Islet precursor cell (in vitro differentiated cells): Measurements from ENCODE around the gene MCAM.

Experiments
- DNase-seq: peaks from one replicate; pipeline ENCODE4 v3.0.0-alpha.2; 2018

Gene MCAM

DNA sequence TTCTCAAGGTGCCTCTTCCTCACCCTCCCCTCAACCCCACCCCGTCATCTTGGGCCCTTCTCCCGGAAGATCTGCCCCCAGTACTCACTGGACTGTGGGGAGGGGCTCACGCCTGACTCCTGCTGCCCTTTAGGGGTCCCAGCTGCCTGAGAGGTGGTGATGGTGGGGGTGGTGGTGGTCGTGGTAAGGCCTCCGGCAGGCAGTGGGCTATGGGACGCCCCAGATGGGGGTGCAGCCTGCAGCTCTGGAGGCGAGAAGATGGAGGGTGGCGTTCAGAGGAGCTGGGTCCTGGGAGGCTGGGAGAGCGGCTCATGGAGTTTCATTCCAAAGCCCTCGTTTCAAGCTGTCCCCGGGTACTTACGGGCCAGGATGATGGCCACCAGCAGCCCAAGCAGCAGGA lies 28.8 kb upstream of the MCAM start:
- DNase-seq: no peak

DNA sequence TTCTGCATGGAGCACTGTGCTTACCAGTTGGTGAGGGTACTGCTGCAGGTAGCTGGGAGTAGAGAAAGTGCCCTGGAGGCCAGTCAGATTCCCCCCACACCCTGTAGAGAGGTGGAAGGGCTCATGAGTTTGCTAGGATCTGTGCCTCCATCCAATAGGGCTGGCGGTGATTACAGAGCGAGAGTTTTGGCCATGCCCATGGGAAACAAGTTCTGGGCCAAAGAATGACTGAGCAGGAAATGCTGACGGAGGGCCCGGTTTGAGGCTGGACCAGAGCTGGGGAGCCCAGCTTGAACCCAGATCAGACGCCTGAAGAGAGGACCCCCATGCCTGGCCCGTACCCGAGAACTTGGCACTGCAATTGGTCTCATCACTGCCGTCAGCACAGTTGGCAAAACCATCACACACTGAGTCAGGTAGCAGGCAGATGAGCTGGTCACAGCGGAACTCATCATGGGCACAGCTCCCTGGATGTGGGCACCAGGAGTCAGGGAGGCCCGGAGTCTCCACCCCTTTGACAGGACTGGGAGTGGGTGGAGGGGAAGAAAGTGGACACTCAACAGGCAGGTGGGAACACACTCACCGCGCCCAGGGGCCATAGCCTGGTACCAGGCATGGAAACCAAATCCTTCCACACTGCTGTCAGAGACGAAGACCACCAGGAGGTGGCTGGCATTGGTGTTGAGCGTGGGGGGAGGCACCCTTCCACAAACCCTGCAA lies 27.5 kb upstream of the MCAM start:
- no peak for DNase-seq

DNA sequence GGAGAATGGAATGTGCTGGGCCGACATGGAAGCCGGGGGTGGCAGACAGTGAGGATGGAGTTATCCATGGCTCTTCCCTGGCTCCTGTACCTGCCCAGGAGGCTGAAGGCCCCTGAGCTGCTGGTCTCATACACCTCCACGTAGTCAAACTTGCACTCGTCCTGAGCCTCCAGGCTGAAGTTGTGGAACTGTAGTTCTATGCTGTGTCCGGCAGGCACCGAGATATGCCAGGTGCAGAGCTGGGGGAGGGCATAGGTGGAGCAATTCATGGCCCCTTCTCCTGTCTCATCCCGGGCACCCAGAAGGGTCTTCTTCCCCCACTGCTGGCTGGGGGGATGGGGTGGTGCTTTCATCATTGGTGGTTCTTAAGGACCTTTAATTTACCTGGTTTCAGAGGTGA lies 26.8 kb upstream of the MCAM start:
- peak; percentile 34 for DNase-seq

DNA sequence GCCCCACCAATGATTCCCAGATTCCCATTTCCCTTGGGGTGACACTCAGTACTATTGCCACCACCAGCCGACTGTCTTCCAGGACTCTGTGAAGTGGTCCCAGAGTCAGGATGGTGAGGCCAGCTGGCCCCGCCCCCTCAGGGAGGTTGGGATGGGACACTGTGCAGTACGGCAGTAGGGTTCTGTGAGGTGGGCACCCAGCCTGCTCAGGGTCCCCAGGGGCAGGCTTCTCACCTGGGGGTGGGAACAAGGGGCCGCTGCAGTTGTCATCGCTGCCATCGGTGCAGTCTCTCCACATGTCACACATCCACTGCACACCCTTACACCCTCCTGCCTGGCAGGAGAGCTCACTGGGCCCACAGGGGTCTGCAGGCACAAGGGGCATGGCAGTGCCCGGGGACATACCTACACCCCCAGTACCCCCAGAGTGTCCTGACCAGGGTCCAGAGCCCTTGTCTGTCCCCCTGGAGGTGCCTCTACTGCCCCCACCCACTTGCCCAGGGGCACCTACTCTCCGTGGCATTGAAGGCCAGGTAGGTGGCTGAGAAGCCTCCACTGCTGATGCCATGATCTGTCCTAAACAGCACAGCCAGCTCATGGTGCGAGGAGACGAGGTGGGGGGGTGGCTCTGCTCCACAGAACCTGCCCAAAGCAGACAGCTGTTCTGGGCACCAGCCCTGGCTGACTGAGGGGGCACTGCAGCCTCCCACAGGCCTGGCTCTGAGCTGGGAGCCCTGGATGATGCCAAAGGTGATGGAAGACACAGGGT lies 25.6 kb upstream of the MCAM start:
- peak; percentile 46 for DNase-seq

DNA sequence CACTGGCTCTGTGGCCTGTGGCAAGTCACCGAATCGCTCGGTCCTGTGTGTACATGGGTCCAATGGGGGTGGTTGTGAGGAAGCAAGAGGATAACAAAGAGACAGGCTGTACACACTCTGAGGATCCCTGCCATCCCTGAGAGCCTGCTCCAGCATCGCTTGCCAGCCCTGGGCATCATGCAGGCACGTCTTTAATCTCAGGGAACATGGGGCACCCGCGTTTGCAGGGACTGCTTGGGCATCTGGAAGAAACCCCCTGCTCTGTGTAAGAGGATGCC lies 25.0 kb upstream of the MCAM start:
- no peak for DNase-seq

DNA sequence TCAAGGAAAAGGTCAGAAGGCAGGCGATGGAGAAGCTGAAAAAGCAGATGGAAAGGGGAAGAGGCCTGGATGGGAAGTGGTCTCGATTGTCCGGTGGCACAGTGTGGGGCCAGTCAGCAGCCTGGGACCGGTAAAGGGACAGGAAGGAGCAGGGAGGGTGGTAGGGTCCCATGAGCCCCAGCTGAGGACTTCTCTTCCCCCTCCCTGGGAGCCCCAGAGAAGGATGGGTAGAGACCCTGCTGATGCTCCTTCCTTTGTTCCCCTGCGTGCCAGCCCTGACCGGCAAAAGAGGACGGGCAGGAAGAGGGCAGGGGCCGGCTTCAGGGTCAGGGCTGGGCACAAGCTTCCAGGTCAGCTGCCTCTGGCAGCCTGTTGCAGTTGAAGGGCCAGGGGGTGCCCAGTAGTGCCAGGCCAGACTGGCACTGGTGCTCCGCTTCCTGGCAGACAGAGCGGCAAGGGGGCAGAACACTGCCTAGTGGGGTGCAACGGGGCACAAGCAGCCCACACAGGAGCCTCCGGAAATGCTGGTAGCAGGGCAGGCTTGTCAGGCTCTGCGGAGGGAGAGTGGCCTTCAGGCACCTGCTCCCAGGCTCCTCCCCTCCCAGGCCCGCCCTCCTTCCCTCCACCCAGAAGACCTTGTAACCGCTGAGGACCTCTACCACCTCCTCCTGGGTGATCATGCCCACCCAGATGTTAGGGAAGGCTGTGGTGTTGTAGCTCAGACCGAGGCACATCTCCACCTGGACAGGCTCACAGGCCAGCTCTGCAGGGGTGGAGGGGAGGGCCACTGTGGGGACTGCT lies 24.5 kb upstream of the MCAM start:
- DNase-seq: peak; percentile 40

DNA sequence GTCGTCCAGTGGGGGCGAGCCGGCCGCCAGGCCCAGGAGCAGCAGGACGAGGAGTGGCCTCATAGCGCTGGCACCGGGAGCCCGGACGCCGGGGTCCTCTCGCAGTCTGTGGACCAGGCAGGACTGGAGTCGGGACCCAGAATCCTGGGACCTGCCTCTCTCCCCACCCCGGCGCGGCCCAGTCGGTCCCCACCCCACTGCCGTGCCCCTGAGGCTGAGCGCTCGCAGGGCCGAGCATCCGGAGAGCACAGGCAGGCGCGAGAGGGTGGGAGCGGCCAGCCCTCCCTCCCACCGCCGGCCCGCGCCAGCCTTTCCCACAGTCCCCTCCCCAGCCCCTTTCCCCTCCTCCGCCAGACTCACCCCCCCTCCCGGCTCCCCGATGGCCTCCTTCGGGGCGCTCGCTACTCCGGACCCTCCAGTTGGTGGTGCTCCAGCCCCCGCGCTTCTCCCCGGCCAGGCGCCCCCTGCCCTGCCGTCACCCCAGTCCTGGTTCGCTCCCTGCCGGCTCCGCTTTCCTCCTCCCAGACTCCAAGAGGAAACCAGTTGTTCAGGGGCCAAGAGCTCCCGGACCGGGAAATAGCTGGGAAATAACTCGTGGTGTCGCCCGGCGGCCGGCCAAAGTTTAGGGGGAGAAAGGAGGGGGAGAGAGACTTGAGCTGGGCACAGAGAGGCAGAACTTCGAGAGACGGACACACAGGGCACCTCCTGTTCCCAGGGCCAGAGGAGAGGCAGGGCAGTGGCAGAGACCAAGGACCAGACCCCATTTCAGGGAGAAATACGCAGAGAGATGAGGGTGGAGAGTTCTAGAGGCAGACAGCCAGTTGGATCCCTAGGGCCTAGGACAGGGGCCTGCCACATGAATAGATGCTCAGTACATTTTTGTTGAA lies 23.6 kb upstream of the MCAM start, which contains the start of gene C1QTNF5:
Gene C1QTNF5 (minus strand): TSS at position 549 of the 887 bp plus-strand sequence. CDS start 486 bp downstream, at position 63.
- no peak for DNase-seq

DNA sequence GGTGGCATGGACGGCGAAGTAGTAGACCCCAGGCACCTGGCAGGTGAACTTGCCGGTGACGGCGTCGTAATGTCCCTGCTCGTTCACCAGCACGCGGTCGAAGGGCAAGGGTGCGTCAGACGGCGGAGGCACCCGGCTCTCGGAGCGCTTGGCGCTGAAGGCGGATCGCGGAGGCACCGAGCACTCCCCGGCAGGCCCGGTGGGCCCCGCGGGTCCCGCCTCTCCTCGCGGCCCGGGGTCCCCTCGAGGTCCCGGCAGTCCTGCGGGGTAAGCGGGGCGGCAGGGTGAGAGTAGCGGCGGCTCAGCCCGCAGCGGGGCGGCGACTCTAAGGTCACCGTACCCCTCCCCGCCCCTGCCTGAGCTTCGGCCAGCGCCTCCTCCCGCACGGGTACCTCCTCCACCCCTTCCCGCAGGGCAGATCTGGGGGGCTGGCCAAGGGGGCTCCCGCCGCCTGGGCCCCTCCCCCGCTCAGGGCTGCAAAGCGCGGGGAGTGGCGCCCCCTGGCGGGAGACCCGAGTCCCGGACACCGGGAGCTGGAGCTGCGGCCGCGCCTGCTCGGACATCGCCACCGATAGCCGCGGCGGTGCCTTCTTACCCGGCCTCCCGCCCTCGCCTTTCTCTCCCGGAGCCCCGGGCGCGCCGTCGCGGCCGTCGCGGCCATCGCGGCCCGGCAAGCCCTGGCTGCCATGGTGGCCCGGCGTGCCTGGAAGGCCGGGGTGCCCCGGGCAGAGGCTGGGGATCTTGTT lies 22.8 kb upstream of the MCAM start:
- DNase-seq: peak; percentile 77

DNA sequence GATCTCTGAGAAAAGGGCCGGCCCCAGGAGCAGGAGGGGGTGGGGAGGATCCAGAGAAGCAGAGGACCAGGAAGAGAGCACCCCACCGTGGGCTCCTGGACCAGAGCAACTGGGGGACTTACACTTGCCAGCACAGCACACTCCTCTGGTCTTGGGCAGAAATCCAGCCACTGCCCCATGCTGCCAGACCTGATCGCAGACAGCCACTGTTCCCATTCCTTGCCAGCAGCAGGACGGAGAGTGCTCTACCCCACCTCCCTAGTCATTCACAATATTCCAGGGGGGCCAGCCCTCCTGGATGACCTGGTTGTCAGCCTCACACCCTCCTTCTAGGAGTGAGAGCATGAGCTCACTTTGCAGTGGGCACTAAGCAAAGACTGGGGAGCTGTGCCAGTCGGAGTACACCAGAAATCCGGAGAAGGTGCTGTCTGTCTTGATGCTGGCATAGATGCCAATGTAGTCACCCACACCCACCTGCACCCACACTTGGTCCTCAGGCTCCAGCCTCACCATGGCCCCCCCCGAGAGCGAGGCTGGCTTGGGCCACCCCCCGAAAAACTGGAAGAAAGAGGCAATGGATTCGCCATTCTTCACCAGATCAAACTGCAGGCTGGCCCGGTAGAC lies 22.1 kb upstream of the MCAM start:
- DNase-seq: peak; percentile 30

DNA sequence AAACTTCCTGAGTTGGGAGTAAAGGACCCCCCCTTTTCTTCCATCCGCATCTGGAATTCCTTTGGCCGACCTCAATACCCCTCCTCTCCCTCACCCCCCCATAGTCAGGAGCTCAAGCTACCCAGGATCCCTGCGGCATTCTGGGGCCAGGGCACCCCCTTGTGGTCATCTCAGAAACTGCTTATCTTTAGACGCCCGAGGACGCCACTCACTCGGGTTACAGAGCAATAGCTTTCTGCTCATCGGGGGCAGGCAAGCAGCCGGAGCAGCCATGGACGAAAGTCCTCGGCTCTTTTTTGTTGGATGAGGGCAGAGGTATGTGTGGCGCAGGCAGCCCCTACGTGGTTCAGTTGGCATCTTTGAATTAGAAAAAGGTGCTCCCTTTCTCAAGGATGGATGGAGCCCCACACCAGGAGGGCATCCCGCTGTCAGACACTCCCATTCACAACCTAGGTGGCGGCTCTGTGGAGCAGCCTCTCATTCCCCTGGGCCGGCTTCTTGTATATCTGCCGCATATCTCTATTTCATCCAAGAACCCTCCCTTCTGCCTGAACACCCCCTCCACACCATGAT lies 21.5 kb upstream of the MCAM start:
- DNase-seq: peak; percentile 91

DNA sequence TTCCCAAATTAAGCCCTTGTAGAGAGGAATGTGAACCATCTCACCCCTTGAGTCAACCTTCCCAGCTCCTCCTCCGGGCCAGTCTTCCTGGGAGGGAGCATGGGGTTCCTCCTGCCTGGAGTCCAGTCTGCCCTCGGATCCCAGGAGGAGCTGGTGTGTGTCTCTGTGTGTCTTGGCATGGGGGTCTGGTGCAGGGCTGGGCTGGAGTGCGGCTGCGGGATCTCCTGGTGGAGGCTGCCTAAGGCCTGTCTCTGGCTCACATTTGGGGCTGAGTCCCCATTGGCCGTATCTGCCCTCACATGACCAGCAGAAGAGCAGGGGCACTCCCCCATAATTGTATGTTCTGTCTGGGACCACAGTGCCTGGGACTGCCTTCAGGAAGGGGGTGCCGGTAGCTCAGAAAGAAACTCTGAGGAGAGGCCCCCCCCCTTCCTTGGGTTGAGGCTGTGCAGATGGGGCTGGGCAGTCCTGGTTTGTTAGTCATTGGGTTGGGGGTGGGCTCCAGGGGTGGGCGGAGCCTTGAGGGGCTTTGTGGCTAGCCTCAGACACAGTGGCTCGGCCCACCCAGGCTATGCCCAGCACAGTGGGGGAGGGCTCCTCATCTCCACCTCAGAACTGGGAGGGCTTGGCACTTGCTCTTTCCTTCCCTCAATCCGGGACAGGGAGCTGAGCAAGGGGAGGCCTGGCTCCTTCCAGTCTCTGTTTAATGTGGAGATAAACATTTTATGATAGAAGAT lies 20.8 kb upstream of the MCAM start:
- peak; percentile 96 for DNase-seq

DNA sequence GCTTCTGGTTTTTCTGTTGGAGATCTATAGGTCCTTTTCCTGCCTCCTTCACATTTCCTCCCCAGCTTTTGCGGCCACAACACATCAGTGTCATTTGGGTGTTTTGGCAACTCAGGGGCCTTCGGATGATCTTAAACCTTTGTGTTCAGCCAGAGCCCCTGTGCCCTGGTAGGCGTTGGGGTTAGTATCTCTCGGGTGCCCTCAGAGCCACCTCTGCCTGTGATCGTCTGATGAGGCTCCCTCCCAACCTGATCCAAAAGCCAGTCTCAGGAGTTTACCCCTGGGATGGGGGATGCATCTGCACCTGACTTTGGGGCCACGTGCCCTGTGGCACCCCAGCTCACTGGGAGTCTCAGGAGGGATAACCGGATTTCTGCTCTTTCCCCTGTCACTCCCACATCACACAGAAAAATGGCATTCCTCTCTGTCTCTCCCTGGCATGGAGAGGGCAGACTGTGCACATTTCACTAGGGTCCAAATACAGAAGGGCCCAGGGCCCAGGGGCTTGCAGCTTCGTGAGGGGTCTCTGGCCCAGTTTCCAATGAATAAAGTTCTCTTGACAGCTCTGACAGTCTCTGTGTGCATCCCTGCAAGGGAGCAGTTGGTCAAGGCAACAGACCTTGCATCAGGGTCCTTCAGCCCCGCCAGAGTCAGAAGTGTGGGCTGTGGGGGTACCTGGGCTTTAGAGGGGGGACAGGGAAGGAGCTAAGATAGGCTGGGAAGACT lies 20.0 kb upstream of the MCAM start:
- no peak for DNase-seq

DNA sequence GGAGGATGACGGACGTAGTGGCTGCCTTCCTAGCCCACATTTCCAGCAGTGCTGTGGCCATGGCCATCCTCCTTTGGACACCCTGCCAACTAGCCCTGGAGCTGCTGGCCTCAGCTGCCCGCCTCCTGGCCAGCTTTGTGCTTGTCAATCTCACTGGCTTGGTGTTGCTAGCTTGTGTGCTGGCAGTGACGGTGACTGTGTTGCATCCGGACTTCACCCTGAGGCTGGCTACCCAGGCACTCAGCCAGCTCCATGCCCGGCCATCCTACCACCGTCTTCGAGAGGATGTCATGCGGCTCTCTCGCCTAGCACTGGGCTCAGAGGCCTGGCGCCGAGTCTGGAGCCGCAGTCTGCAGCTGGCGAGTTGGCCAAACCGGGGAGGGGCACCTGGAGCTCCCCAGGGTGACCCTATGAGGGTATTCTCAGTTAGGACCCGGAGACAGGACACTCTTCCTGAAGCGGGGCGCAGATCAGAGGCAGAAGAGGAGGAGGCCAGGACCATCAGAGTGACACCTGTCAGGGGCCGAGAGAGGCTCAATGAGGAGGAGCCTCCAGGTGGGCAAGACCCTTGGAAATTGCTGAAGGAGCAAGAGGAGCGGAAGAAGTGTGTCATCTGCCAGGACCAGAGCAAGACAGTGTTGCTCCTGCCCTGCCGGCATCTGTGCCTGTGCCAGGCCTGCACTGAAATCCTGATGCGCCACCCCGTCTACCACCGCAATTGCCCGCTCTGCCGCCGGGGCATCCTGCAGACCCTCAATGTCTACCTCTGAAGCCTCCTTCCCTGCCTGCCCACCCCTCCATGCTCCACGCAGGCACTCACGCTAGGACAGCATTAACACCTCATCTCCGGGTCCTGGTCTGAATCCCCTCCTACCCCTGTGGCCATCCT lies 19.0 kb upstream of the MCAM start:
- DNase-seq: no peak

DNA sequence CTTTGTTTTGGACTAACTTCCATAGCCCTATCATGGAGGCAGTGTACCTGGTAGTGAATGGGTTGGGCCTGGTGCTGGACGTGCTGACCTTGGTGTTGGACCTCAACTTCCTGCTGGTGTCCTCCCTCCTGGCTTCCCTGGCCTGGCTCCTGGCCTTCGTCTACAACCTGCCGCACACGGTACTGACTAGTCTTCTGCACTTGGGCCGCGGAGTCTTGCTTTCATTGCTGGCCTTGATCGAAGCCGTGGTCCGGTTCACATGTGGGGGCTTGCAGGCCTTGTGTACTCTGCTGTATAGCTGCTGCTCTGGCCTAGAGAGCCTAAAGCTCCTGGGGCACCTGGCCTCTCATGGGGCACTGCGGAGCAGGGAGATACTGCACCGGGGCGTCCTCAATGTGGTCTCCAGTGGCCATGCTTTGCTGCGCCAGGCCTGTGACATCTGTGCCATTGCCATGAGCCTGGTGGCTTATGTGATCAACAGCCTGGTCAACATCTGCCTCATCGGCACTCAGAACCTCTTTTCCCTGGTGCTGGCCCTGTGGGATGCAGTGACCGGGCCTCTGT lies 18.2 kb upstream of the MCAM start:
- DNase-seq: no peak

DNA sequence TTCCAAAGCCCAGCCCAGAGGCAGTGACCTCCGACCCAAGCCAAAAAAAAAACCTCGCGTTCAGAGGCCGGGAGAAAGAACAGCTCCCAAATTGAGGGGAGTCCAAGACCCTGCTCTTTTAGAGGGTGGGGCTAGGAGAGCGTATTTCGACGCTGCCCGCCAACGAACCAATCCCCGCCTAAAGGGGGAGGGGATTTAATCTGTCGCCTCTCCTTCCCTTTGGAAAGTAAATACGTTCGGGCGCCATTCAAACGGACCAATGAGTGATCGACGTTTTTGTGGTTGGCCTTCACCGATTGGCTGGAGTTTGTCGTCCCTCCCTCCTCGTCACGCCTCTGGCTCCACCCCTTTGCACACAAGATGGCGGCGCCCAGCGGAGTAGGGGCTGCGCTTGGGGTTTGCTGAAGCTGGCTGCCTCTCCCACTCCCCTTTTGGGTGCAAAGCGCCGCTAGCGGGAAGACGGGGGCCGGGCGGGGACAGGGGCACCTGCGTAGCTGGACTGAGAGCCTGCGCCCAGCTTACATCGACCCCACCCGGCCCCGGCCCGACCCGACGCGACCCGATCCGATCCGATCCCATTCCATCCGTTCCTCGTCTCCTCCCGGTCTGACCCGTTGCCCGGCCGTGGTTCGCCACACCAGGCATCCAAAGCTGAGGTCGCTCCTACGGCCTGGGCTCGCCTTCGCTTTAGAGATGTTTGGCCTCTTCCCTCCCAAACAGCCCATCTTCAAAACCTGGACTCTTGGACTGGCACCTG lies 17.4 kb upstream of the MCAM start, which contains the start of gene RNF26:
Gene RNF26 (plus strand): TSS at position 354 of the 757 bp plus-strand sequence. CDS start 596 bp downstream, outside the sequence.
- peak; percentile 99 for DNase-seq

DNA sequence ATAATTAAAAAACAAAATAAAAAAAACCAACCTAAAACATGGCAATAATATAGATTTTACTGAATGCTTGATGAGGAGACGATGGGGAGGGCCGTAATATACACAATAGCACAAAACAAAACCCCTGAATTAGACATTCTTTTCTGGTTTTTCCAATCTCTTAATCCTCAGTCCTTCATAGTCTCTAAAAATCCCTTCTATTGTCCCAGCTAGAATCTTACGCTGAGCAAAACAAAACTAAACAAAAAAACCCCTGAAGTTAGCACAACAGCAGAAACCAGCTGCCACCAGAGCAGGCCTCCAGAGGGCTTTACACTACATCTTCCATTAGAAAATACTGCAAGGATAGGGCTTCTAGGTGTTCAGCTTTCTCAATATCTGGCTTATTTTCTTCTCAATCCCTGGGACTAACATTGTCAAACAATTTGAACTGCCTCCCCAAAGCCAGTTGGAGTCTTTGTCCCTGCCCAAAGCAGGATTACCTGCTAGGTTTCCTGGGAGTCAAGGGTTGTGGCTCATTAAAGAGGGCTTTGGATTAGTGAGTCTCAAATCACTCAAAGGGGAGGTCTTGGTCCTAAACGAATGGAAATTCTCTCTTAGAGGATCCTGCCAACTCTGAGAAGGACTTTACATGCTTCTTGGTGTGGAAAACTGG lies 15.3 kb upstream of the MCAM start:
- DNase-seq: no peak

DNA sequence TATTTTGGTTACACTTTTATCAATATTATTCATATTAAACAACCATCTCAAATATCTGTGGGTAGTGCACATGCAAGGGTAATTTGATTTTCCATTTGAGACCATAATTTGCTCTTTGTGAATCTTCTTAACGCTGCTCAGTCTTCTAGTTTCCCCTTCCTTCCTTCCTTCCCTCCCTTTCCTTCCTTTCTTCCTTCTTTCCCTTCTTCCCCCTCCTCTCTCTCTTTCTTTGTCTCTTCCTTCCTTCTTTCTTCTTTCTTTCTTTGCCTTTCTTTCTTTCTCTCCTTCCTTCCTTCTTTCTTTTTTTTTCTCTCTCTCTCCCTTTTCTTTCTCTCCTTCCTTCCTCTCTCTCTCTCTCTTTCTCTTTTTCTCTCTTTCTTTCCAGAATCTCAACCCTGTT lies 13.3 kb upstream of the MCAM start:
- DNase-seq: no peak
